Activated CD4-positive, alpha-beta T cell treated with anti-CD3 and anti-CD28 coated beads, Interleukin-2, amount 50 U/mL, for 48 hours (primary cell): ENCODE data around the gene LRMDA.
"Not testable (repeated sequence)": the region's sequence is repeated elsewhere in the genome, so short reads cannot be mapped to it uniquely, and the experiment has no call there.

ENCODE experiments used
- DNase-seq, 2 experiments: peaks; one replicate each; pipeline ENCODE4 v3.0.0-alpha.2; 2020

Gene LRMDA

GRCh38 chr10:76554478-76554877 is 1123.1 kb downstream of the LRMDA start:
- DNase-seq: no peak

GRCh38 chr10:76555067-76555670 is 1123.7 kb downstream of the LRMDA start:
- no peak for DNase-seq

GRCh38 chr10:76557366-76557765 is 1125.9 kb downstream of the LRMDA start:
- DNase-seq: no peak

- no peak for DNase-seq
Measured at GRCh38 chr10:76558586-76558985, 1127.2 kb downstream of the LRMDA start.

GRCh38 chr10:76558996-76559891 is 1127.8 kb downstream of the LRMDA start:
- DNase-seq: no peak

- no peak for DNase-seq
Measured at GRCh38 chr10:76559892-76560220, 1128.4 kb downstream of the LRMDA start.

GRCh38 chr10:76560338-76560737 is 1128.9 kb downstream of the LRMDA start:
- DNase-seq: no peak

- DNase-seq: no peak
Measured at GRCh38 chr10:76563286-76563685, 1131.9 kb downstream of the LRMDA start.

- DNase-seq: no peak
Measured at GRCh38 chr10:76572021-76572420, 1140.6 kb downstream of the LRMDA start.

GRCh38 chr10:76576276-76576962 is 1145.0 kb downstream of the LRMDA start:
- DNase-seq: no peak

- DNase-seq: no peak
Measured at GRCh38 chr10:76577455-76577854, 1146.0 kb downstream of the LRMDA start.

GRCh38 chr10:76581506-76582256 is 1150.3 kb downstream of the LRMDA start:
- no peak for DNase-seq

GRCh38 chr10:76582531-76582930 is 1151.1 kb downstream of the LRMDA start:
- DNase-seq: no peak

GRCh38 chr10:76583711-76584161 is 1152.3 kb downstream of the LRMDA start:
- DNase-seq: no peak

GRCh38 chr10:76584466-76584865 is 1153.0 kb downstream of the LRMDA start:
- DNase-seq: not testable (repeated sequence)
